A172 (cell line): ENCODE data around the gene ACOT13. TPM values are rescaled to one million over a fixed set of nuclear protein-coding genes. Genes with fewer than 3 reads are reported as not detected.
"Not testable (repeated sequence)": the region's sequence is repeated elsewhere in the genome, so short reads cannot be mapped to it uniquely, and the experiment has no call there.

Source experiments
- DNase-seq: peaks from one replicate; pipeline ENCODE4 v3.0.0-alpha.2; 2015; ENCODE audit warnings: low spot score
- total RNA-seq: library from RNA; depleted of rRNA; stranded (reverse); fragments of >200 nt; shearing (Covaris generic); gene quantifications from 2 replicates; pipeline ENCODE4 v1.2.3, GENCODE V29; 2014; rRNA removed

Gene ACOT13
- total RNA-seq, 1 experiment from 2014 or later = 10.2 TPM

DNA sequence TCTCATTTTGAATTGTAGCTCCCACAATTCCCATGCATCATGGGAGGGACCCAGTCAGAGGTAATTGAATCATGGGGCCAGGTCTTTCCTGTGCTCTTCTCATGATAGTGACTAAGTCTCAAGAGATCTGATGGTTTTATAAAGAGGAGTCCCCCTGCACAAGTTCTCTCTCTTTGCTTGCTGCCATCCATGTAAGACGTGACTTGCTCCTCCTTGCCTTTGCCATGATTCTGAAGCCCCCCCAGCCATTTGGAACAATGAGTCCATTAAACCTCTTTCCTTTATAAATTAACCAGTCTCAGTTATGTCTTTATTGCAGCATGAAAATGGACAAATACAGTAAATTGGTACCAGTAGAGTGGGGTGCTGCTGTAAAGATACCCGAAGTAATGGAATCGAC, 63.8 kb downstream of the ACOT13 start:
- not testable (repeated sequence) for DNase-seq

- not testable (repeated sequence) for DNase-seq
Observed at GRCh38 chr6:24731456-24732134, 64.7 kb downstream of the ACOT13 start.

- no peak for DNase-seq
Observed at GRCh38 chr6:24734166-24734565, 67.3 kb downstream of the ACOT13 start.

- DNase-seq = not testable (repeated sequence)
Observed at GRCh38 chr6:24734710-24735109, 67.8 kb downstream of the ACOT13 start.

- no peak for DNase-seq
Observed at GRCh38 chr6:24738741-24739140, 71.9 kb downstream of the ACOT13 start.

DNA sequence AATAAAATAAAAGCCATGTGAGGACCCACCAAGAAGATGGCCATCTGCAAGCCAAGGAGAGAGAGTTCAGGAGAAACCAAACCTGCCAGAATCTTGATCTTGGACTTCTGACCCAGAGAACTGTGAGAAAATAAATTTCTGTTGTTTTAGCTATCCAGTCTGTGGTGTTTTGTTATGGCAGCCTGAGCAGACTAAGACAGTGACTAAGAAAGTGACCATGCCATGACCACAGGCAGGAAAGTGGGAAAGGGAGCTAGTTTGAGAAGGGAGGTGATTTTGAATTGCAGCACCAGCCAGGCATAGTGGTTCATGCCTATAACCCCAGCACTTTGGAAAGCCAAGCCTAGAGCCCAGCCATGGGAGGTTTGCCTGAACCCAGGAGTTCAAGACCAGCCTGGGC, 74.0 kb downstream of the ACOT13 start:
- DNase-seq = no peak

GRCh38 chr6:24742216-24742738, 75.4 kb downstream of the ACOT13 start:
- no peak for DNase-seq

DNA sequence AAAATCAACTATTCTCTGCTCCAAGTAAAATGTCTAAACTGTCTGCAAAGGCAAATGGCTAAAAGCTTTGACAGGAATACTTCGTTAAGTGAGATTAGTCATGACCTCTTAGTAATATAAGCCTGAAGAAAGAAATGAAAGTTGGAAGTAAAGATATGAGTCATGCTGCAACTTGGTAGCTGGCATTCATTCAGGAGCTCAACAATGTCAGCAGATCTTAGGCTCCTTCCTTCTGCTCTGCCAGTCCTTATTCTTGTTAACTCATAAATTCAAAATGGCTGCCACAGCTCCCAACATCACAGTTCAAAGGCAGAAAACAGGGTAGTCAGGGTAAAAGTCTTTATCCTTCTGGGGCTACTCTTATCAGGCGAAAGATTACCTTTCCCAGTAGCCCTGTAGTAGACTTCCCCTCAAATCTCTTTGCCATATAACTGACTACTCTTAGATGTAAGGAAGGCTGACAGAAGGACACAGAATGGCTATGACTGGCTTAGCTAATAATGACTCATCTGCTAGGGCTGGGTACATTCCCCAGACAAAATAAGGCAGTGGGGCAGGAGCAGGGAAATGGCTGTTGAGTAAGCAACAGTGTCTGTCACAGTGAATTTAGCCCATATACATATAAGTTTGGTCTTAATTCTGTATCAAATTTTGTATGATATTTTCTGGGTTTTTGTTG, 76.5 kb downstream of the ACOT13 start:
- peak; percentile 97 for DNase-seq

DNA sequence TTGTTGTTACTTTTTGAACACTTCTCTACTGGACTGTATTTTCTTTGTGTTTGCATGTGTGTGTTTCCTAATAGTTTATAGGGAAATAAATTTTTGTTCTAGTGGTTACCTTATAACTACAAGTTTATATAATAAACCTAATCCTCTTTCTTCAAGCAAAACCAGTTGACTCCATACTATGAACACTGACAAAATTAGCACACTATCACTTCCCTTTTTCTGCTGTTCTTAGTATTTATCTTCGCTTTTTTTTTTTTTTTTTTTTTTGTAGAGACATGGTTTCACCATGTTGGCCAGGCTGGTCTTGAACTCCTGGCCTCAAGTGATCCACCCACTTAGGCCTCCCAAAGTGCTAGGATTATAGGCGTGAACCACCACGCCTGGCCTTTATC, 77.1 kb downstream of the ACOT13 start:
- DNase-seq = no peak

DNA sequence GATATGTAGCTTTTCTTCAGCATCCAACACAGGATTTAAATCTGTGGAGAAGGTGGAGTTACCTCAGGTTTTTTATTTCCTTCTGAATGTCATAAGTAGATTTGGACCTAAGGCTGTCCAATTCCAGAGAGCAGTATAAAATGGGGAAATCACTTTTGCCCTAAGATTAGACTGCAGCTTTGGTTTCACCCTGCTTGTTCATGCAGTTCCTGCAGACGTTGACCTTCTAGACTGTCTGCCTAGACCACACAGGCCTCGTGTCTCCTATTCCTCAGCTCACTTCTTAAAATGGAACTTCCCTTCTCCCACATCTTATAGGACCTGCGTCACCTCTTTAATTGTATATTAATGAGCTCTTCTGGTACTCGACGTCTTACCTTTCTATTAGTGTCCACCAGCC, 78.0 kb downstream of the ACOT13 start:
- DNase-seq = no peak

GRCh38 chr6:24749297-24749696, 82.4 kb downstream of the ACOT13 start:
- DNase-seq = no peak

- not testable (repeated sequence) for DNase-seq
Observed at GRCh38 chr6:24750878-24751277, 84.0 kb downstream of the ACOT13 start.

GRCh38 chr6:24752503-24752902, 85.6 kb downstream of the ACOT13 start:
- no peak for DNase-seq

- DNase-seq = no peak
Observed at GRCh38 chr6:24752917-24753492, 86.1 kb downstream of the ACOT13 start.

GRCh38 chr6:24753545-24753944, 86.7 kb downstream of the ACOT13 start:
- DNase-seq = no peak

DNA sequence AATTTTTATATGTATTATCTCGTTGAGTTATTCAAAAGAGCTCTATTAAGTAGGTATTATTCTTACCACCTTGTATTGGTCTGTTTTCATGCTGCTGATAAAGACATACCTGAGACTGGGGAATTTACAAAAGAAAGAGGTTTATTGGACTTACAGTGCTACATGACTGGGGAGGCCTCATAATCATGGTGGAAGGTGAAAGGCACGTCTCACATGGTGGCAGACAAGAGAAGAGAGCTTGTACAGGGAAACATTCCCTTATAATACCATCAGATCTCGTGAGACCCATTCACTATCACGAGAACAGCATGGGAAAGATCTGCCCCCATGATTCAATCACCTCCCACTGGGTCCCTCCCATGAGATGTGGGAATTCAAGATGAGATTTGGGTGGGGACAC, 87.5 kb downstream of the ACOT13 start:
- DNase-seq = not testable (repeated sequence)

Other genes with a start within 250 kb of the ACOT13 start
- gene GPLD1, start 177.5 kb upstream of the ACOT13 start, total RNA-seq = 0.36 and 0.55 TPM in 2 replicates
- 2.2 and 5.1 TPM in 2 replicates for gene ALDH5A1, start 172.1 kb upstream of the ACOT13 start, total RNA-seq
- gene KIAA0319, start 20.9 kb upstream of the ACOT13 start, total RNA-seq = 0.71 and 2.0 TPM in 2 replicates
- gene TDP2, start 178 bp upstream of the ACOT13 start, total RNA-seq = 32.8 and 35.7 TPM in 2 replicates
- 96.7 and 132 TPM in 2 replicates for gene C6orf62, start 52.1 kb downstream of the ACOT13 start, total RNA-seq
- gene GMNN, start 107.9 kb downstream of the ACOT13 start, total RNA-seq = 49.7 and 65.9 TPM in 2 replicates
- gene ARMH2, start 131.8 kb downstream of the ACOT13 start, total RNA-seq = not detected in 2 replicates